Bronchial epithelial cell (primary cell): ENCODE data around the gene RGL2. TPM values are rescaled to one million over a fixed set of nuclear protein-coding genes. Genes with fewer than 3 reads are reported as not detected.

ENCODE experiments used
- DNase-seq: peaks from one replicate; pipeline ENCODE4 v3.0.0-alpha.2; 2010; ENCODE audit warnings: low read depth
- FAIRE-seq: peaks from 2 replicates; lab custom pipeline; 2011; peaks lifted over from hg19 to GRCh38; lab: Jason Lieb, UNC
- H3K27me3 ChIP-seq: 2 replicates; pipeline ENCODE4 v1.5.1; 2011; ENCODE audit warnings: low read length; ENCODE audit not compliant: control insufficient read depth, insufficient read depth
- H3K36me3 ChIP-seq: 2 replicates; pipeline ENCODE4 v1.5.1; 2011; ENCODE audit warnings: low read length; ENCODE audit not compliant: control insufficient read depth, insufficient read depth
- H3K4me3 ChIP-seq: 2 replicates; pipeline ENCODE4 v1.5.1; 2011; ENCODE audit warnings: mild to moderate bottlenecking, low read depth, low read length, control low read depth
- total RNA-seq: library from RNA; depleted of rRNA; stranded (reverse); fragments of >200 nt; gene quantifications from 2 replicates; pipeline ENCODE4 v1.2.1, GENCODE V29; 2014
- TF ChIP-seq, protein P1 (sequence below): IDR thresholded peaks from 2 replicates; pipeline ENCODE4 v1.5.1; 2011; ENCODE audit warnings: mild to moderate bottlenecking, moderate library complexity, low read length, control low read depth, inconsistent platforms; ENCODE audit not compliant: insufficient read depth, severe bottlenecking

RGL2 gene
- total RNA-seq, 1 donor from 2014 or later: 22.6 TPM

DNA sequence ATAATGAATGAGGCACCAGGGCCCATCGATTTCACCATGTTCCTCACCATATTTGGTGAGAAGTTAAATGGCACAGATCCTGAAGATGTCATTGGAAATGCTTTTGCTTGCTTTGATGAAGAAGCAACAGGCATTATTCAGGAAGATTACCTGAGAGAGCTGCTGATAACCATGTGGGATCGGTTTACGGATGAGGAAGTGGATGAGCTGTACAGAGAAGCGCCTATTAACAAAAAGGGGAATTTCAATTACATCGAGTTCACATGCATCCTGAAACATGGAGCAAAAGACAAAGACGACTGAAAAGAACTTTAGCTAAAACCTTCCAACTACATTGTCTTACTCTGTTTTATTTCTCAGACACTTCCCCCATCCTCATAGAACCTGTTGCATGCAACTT is 40.5 kb upstream of the RGL2 start:
- no peak for FAIRE-seq
- no peaks in the 10 kb centered on the region for H3K27me3 ChIP-seq
- DNase-seq: no peak
- TF ChIP-seq, protein P1, sequence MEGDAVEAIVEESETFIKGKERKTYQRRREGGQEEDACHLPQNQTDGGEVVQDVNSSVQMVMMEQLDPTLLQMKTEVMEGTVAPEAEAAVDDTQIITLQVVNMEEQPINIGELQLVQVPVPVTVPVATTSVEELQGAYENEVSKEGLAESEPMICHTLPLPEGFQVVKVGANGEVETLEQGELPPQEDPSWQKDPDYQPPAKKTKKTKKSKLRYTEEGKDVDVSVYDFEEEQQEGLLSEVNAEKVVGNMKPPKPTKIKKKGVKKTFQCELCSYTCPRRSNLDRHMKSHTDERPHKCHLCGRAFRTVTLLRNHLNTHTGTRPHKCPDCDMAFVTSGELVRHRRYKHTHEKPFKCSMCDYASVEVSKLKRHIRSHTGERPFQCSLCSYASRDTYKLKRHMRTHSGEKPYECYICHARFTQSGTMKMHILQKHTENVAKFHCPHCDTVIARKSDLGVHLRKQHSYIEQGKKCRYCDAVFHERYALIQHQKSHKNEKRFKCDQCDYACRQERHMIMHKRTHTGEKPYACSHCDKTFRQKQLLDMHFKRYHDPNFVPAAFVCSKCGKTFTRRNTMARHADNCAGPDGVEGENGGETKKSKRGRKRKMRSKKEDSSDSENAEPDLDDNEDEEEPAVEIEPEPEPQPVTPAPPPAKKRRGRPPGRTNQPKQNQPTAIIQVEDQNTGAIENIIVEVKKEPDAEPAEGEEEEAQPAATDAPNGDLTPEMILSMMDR: no peak
- no peaks in the 10 kb centered on the region for H3K36me3 ChIP-seq
- H3K4me3 ChIP-seq: no peak overlapping the region

DNA sequence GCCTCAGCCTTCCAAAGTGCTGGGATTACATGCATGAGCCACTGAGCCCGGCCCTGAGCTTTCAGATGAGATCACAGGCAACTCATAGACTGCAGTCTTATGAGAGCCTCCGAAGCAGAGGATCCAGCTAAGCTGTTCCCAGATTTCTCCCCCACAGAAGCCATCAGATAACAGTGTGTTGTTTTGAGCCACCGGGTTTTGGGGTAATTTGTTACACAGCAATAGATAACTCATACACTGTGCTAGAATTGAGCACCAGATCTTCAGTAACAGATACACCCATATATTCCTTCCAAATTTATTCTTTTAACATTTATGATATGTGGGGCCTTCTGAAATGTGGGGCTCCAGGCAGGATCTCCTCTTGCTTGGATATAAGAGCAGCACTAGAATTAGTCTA is 37.8 kb upstream of the RGL2 start:
- FAIRE-seq (no peak), DNase-seq (no peak)
- no peak overlapping the region for H3K4me3 ChIP-seq
- H3K27me3 ChIP-seq: no peaks in the 10 kb centered on the region
- no peaks in the 10 kb centered on the region for H3K36me3 ChIP-seq
- TF ChIP-seq, protein P1: no peak

DNA sequence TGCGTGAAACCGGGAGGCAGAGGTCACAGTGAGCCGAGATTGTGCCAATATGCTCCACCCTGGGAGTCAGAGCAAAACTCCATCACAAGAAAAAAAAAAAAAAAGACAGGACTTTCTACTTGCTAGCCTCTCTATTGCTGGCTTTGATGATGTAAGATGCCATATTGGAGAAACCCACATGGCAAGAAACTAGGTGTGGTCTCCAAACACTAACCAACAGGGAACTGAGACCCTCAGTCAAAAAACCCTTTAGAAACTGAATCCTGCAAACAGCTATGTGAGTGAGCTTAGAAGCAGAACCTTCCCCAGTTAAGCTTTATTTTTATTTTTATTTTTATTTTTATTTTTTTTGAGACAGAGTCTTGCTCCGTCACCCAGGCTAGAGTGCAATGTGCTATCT is 37.2 kb upstream of the RGL2 start:
- Histone ChIP-seq H3K36me3 (no peaks in the 10 kb centered on the region), H3K27me3 (no peaks in the 10 kb centered on the region), H3K4me3 (no peak overlapping the region)
- TF ChIP-seq, protein P1: no peak
- no peak for DNase-seq
- no peak for FAIRE-seq

DNA sequence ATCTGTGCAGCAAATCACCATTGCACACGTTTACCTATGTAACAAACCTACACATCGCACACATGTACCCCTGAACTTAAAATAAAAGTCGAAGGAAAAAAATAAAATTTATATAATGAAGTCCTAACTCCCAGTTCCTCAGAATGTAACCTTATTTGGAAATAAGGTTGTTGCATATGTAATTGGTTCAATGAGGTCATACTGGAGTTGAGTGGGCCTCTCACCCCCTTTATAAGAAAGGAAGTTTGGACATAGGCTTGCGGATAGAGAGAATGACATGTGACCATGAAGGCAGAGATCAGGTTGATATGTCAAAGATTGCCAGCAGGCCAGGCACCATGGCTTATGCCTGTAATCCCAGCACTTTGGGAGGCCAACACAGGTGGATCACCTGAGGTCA is 34.9 kb upstream of the RGL2 start:
- TF ChIP-seq, protein P1: no peak
- FAIRE-seq (no peak), DNase-seq (no peak)
- H3K27me3 ChIP-seq: no peaks in the 10 kb centered on the region
- no peak overlapping the region for H3K4me3 ChIP-seq
- no peaks in the 10 kb centered on the region for H3K36me3 ChIP-seq

DNA sequence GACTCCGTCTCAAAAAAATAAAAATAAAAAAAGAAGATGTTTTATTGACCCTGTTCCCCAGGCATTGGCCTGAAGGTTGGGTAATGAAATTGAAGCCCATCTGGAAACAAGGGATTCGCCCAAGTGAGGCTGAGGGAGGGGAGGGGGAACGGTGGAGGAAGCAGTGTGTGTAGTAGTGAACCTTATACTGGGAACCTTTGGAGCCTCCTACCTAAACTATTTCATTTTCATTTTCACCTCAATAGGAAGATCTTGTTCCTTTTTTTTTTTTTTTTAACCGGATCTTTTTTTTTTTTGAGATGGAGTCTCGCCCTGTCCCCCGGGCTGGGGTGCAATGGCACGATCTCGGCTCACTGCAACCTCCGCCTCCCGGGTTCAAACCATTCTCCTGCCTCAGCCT is 32.0 kb upstream of the RGL2 start:
- DNase-seq (no peak), FAIRE-seq (no peak)
- no peaks in the 10 kb centered on the region for H3K36me3 ChIP-seq
- TF ChIP-seq, protein P1: no peak
- H3K4me3 ChIP-seq: no peak overlapping the region
- H3K27me3 ChIP-seq: no peaks in the 10 kb centered on the region

DNA sequence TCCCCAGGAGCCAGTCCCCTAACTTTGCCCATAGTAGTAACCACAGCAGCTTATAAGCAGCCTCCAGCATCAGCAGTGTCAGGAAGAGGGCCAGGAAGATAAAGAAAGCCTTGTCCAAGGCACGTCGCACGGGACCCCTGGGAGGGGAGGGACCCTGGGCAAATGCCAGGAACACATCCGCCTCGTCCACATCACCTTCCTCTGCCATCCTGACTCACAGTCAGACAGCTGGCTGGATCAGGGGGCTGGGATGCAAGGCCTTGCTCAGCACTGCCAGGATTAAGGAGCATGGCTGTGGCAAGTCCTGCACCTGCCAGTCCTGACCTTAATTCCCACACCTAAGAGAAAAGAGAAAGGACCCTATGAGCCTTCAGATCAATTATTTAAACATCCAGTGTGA is 30.3 kb upstream of the RGL2 start:
- Histone ChIP-seq H3K27me3 (no peaks in the 10 kb centered on the region), H3K36me3 (no peaks in the 10 kb centered on the region), H3K4me3 (no peak overlapping the region)
- TF ChIP-seq, protein P1: no peak
- no peak for FAIRE-seq
- DNase-seq: no peak
